Mesenteric fat pad (tissue), 1 donor: ENCODE results near the gene GTF2I. TPM values are rescaled to one million over a fixed set of nuclear protein-coding genes. Genes with fewer than 3 reads are reported as not detected.
"Not testable (repeated sequence)": the region's sequence is repeated elsewhere in the genome, so short reads cannot be mapped to it uniquely, and the experiment has no call there.

ENCODE experiments used
- DNase-seq: peaks from one replicate; pipeline ENCODE4 v3.0.0-alpha.2; 2020; ENCODE audit warnings: low spot score
- long read RNA-seq: library from polyadenylated mRNA; unstranded; transcript quantifications from one replicate; pipeline ENCODE4 v2.0.0, GENCODE V29; 2020
- total RNA-seq: library from RNA; stranded (reverse); fragmentation: NEBNext Ultra II Directional; extraction: Animal tissue kit (Norgen Biotek cat#: 25700); gene quantifications from one replicate; pipeline ENCODE4 v1.2.1, GENCODE V29; 2021
- donor health status: DM: yes; HTN: yes; CAD: no.

GTF2I gene
- 219 TPM for total RNA-seq
- long read RNA-seq, full-length matches to known transcripts: 4 of 92 reads
- long read RNA-seq, partial matches to known transcripts: 76 of 92 reads
- long read RNA-seq, other reads (novel, unspliced or antisense): 12 of 92 reads

DNA sequence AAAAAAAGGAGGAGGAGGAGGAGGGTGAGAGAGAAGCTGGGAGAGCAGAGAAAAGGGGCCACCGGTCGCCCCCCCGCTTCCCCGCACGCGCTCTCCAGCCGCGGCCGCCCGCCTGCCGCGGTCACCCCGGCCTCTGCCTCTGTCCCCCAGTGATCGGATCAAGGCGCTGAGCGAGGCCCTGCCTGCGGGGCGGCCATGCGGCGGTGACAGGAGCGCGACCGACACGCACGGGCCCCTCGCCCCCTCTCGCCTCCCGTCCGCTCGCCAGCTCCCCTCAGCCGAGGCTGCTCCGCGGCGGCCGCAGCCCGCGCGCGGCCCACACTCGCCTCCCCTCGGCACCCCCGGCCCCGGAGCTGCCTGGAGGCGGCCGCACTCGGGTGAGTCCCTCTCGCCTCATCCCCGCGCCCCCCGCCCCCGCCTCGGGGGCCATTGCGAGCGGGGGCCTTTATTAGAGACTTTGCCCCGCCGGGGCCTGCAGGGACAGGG is at the start of gene GTF2I:
Gene GTF2I, plus strand, starts transcription at position 27 of the 486 bp plus-strand sequence. CDS start 31,411 bp downstream, outside the sequence.
- DNase-seq: no peak

DNA sequence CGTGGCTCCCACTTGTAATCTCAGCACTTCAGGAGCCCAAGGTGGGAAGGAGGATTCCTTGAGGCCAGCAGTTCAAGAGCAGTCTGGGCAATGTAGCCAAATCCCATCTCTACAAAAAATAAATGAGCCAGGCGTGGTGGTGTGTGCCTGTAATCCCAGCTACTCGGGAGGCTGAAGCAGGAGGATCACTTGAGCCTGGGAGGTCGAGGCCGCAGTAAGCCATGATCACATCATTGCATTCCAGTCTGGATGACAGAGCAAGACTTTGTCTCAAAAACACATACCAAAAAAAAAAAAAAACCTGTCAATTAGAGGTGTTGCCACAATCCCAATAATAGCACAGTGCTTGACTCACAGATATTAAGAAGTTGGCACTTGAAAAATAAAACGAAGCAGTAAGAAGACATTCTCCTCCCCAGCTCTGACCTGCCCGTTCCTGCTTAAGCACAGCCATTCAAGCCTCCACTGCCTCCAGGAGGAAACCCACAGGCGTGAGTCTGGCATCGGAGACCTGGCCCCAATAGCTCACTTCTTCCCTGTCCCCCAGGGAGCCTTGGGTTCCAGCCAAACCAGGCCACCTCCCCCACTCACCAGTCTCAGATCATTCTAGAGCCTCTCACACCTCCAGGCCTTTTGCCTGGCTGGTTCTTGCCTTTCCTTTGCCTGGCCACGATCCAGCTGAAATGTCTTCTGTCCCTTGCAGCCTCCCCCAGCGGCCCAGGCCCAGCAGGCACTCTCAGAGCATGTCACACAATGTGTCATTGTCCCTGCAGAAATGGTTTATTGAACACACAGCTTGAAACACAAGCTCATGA is 45.3 kb upstream of the GTF2I start:
- no peak for DNase-seq

DNA sequence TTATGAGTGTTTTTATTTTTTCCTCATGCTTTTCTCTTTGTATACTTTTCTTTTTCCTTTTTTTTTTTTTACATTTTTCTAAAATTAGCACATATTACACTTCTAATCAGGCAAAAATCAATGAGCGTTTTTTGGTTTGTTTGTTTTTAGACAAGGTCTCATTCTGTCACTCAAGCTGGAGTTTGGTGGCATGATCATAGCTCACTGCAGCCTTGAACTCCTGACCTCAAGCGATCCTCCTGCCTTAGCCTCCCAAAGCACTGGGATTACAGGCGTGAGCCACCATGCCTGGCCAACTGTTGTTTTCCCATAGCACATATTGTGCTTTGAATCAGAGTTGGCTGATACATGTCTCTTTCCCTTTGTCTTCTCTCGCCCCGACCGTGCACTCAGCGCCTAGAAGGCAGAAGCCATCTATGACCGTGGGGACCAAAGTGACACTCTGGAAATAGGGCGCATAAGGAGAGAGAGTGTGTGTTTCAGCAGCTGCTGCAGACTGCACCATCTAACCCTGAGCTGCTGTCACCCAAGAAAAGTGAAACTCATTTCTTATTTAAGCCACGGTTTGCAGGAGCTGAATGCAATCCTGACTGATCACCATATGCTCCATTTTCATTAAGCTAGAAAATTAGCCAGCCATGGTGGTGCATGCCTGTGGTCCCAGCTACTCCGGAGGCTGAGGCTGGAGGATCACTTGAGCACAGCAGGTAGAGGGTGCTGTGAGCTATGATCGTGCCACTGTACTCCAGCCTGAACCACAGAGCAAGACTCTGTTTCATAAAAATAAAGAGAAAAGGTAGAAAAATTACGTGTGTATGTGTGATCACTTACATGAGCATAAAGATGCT is 41.4 kb upstream of the GTF2I start:
- no peak for DNase-seq

DNA sequence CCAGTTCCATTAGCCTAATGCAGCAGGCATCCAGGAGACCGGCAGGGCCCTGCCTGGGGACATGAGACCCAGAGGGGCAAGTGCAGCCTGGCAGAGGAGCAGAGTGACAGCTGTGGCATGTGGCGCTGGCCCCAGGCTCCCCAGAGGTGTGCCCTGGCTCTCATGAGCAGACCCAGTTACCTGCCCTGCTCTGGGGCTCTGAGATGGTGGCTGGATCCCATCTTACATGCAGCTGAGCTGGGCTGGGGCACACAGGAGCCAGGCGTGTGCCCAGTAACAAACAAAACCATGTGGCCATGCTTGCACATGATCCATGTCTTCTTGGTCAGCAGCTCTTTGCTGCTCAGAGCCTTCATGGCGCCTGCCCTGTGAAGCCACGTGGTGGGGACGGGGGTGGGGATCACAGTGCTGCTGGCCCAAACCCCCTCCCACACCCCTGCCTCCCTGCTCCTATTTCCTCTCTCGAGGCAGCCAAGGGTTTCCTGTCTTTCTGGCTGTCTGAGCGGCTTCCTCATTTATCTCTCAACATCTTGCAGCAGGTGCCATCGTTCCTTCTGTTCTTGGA is 40.3 kb upstream of the GTF2I start:
- no peak for DNase-seq

DNA sequence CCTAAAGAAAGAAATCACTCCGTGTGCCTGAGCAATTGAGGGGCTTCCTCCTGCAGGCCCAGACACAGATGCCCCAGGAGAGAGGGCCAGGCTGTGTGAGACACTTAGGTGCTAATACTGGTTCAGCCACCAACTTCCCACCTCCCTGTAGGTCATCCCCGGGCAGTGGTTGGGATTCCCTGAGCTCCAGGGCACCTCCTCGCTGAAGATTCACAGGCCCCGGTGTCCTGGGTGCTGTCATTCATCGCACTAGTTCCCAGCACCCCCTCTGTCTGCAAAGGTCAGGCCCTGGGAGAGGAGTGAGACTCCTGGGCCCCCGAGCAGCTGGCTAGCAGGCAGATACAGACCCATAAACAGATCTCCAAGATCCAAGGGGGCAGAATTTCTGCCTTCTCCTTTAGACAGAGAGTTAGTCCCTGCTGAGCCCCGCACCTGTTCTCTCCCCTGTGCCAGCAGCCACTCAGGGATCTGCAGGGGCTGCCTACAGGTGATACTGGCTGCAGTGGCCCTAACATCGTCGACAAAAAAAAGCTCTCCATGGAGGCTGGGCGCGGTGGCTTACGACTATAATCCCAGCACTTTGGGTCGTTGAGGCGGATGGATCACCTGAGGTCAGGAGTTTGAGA is 38.2 kb upstream of the GTF2I start:
- no peak for DNase-seq

DNA sequence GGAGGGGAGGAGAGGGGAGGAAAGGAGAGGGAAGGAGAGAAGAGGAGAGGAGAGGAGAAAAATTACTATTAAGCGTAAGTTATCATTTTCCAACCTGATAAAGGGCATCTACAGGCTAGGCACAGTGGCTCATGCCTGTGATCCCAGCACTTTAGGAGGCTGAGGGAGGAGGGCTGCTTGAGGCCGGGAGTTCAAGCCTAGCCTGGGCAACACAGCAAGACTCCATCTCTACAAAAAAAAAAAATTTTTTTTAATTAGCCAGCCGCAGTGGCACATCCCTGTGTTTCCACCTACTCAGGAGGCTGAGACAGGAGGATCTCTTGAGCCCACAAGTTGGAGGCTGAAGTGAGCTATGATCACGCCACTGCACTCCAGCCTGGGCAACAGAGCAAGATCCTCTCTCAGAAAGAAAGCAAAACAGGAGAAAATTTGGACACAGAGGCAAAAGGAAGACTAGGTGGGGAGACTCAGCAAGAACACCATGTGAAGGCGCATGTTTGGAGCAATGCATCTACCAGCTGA is 35.2 kb upstream of the GTF2I start:
- DNase-seq: no peak

DNA sequence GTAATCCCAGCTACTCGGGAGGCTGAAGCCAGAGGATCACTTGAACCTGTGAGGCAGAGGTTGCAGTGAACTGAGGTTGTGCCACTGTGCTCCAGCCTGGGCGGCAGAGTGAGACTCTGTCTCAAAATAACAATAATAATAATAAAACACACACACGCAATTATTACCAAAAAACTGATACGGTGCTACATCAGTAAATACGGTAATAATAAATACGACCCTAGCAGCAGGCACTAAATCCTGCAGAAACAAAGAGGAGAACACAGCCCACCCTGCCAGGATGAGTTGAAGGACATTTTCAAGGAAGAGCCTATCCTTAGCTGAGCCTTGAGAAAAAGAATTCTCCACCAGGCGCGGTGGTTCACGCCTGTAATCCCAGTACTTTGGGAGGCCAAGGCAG is 34.4 kb upstream of the GTF2I start:
- no peak for DNase-seq

DNA sequence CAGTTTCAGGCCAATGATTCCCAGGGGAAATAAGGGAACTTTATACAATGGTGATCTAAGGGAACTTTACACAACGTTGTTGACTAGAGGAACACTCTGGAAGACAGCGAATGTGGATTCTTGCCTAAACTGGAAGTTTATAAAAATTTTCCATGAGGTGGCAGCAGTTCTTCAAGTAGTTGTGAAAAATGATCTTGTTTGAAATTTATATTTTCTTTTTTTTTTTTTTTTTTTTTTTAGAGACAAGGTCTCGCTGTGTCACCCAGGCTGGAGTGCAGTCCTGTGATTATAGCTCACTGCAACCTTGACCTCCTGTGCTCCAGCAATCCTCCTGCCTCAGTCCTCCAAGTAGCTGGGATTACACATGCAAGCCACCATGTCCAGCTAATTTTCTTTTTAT is 32.1 kb upstream of the GTF2I start:
- no peak for DNase-seq

DNA sequence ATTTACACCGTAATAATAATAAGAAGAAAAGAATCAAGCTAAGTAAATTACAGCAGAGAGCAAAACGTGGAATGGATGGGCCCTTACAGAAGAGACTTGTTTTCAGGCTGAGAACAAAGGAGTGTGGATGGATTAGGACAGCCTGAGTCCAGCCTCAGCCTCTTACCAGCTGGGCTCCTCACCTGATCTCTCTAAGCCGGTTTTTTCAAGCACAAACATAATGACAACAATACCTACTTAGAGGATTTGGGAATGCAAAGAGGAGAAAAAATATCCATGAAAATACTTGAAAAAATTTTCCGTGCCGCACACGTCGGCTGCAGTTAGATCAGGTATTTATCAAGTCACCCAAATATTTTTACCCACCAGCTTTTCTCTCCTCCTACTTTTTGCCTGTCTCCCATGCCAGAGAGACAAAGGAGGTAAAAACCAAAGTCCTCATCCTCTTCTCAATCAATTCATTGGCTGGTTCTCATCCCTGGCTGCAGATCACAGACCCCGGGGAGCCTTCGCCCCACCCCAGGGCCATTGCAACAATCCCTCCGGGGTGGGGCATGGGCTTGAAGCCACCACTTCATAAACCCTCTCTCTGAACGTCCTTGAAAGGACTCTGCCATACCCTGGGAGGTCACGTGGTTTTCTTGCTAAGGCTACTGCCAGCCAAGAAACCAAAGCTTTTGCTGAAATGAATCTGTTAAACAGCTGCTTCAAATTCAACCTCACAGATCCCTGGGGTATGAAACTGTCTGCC is 29.7 kb upstream of the GTF2I start:
- DNase-seq: no peak

DNA sequence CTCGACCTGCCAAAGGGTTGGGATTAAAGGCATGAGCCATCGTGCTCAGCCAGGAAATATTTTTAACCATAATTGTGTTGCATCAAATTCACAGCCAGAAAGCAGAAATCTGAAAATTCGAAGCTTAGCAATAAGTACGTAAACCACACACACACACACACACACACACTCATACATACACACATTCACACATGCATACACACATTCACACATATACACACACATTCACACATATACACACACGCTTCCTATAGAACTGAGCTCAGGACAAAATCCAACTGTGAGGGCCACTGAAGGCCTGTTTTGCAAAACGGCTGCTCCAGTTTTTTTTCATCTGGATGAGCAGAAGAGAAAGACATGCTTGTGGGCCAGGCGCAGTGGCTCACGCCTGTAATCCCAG is 25.0 kb upstream of the GTF2I start:
- DNase-seq: no peak

DNA sequence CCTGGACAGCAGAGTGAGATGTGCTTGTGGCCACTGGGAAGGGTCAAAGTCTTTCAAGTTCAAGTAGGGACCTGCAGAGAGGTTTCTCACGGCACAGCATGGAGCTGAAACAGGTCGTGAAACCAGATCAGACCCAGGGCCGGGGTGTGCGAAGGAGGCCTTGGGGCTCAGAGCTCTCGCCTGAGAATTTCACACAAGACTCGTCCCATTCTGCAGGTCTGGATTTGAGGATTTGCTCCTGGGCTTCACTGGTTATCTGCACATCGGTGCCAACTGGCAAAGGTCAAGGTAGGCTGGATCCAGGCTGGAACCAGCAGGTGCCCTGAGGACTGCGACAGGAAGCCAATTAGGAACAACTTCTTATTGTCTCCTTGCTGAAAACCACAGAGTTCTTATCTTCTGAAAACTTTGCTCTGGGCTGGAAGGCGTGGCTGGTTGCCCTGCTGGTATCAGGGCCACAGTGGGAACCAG is 24.0 kb upstream of the GTF2I start:
- no peak for DNase-seq

DNA sequence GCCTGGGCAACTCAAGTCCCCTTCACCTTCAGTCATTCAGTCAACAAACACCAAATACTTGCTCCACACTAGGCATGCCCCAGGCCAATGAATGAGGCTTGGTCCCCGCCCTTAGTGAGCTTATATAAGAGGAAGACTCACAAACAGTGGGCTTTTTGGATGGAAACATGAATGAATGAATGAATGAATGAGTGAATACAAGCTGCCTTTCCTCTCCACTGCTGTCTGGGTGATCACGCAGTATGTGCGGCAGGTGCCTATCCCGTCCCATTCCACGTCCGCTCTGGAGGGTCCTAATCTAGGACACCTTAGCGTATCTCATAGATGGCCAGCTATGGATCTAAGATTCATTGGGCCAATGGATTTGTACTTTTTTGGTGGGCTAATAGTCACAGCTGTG is 19.8 kb upstream of the GTF2I start:
- DNase-seq: no peak

DNA sequence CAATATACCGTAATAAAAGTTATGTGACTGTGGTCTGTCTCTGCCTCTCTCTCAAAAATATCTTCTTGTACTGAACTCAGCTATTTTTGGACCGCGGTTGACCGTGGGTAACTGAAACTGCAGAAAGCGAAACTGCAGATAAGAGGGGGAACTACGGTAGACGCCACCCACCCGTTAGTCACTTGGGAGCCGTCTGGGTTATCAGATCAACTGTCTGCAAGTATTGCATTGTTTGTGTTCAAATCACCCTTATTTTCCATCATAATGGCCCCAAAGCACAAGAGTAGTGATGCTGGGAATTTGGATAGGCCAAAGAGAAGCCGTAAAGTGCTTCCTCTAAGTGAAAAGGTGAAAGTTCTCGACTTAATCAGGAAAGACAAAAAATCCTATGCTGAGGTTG is 7.5 kb upstream of the GTF2I start:
- DNase-seq: not testable (repeated sequence)

DNA sequence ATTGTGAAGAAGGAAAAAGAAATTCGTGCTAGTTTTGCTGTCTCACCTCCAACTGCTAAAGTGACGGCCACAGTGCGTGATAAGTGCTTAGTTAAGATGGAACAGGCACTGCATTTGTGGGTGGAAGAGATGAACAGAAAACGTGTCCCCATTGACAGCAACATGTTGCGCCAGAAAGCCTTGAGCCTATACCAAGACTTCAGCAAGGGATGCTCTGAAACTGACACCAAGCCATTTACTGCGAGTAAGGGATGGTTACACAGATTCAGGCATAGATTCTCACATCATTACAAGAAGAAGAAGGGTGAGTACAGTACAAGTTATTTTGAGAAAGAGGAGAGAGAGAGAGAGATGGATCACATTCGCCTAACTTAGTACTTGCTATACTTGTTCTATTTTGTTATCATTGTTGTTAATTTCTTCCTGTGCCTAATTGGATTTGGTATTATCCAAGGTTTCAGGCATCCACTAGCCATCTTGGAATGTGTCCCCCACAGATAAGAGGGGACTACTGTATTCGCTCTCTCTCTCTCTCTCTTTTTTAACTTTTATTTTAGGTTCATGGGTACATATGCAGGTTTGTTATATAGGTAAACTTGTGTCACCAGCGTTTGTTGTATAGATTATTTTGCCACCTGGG is 6.9 kb upstream of the GTF2I start:
- DNase-seq: not testable (repeated sequence)

DNA sequence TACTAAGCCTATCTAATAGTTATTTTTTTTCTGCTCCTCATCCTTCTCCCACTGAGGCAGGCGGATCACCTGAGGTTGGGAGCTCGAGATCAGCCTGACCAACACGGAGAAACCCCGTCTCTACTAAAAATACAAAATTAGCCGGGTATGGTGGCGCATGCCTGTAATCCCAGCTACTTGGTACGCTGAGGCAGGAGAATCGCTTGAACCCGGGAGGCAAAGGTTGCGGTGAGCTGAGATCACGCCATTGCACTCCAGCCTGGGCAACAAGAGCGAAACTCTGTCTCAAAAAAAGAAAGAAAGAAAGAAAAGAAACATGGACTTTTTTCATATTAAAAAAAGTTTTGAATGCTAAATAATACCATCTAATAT is 6.4 kb upstream of the GTF2I start:
- not testable (repeated sequence) for DNase-seq

DNA sequence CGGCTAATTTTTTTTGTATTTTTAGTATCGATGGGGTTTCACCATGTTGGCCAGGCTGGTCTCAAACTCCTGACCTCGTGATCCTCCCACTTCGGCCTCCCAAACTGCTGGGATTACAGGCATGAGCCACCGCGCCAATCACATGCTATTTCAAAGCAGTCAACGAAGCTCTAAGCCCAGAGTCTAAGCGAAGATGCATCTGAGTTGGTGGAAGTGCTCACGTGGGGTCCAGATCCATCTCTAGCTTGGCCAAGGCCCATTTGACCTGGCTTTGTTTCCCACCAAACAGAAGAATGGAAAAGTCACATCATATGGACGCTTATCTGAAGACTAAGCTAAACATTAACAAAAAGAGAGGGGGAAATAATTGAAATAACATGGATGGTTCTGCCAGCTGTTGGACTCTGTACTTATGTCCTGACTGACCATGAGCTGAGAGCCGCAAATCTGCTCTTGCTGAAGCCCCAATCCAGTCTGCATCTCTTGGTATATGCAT is 3.8 kb upstream of the GTF2I start:
- no peak for DNase-seq

DNA sequence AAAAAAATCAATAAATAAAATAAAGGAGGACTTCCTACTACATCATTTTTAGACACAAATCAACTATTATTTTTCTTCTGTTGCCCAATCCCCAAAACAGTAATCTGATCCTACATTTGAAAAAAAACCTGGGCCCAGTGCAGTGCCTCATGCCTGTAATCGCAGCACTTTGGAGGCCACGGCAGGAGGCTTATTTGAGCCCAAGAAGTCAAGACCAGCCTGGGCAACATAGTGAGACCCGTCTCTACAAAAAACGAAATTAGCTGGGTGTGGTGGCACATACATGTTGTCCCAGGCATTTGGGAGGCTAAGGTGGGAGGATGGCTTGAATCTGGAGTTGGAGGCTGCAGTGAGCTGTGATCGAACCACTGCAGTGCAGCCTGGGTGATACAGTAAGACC is 2.7 kb upstream of the GTF2I start:
- no peak for DNase-seq

DNA sequence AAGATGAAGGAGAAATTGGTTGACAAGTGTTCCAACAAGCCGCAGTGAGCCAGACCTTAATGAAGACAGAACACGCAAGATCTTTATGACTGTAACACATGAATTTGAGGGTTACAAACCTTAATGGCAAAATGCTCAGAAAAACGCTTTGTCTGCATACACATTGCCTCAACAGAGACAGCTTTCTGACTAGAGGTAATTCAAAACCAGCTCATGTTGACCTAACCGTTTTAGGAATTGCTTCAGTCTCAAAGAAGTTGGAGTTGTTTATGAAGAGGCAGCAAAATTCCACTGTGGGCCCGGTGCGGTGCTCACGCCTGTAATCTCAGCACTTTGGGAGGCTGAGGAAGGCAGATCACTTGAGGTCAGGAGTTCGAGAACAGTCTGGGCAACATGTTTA is 2.2 kb upstream of the GTF2I start:
- DNase-seq: no peak

DNA sequence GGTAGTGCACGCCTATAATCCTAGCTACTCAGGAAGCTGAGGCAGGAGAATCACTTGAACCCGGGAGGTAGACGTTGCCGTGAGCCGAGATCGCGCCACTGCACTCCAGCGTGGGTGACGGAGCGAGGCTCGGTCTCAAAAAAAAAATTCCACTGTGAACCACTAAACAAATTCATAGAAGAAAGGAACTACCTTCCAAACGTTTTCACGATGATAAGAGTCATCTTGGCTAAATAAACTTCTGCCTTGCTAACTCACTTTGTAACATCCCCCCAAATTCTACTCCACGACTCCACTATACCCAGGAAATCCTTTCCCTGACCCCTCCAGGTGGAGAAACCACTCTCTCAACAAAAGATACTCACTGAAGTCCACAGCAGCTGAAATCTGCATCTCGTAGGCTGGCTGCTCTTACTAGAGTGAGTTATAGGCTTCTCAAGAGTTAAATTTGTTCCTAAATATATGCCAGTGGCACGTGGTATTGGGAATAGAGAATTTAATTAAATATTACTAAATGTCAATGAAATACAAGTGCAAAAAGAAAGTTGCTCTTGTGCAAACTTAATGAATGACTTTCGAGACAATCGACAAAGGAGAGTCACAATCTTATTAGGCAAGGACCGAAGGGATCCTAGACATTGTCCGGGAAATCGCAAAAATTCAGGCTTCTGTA is 1.6 kb upstream of the GTF2I start:
- no peak for DNase-seq
